T-cell (primary cell): ENCODE measurements around the gene SLC6A19. TPM values are rescaled to one million over a fixed set of nuclear protein-coding genes. Genes with fewer than 3 reads are reported as not detected.

ENCODE experiments used
- ATAC-seq, 4 experiments: fragments of 200-7000 bp in 3 of 4; fragments of 150-1000 bp in 1 of 4; cut with Tn5 transposase; replicated peaks in 1 of 4; 1 replicate in 3 of 4; 2 replicates in 1 of 4; pipeline ENCODE4 v1.10.0; 2021; ENCODE audit warnings: moderate library complexity in 3 of 4, mild to moderate bottlenecking in 2 of 4, moderate number of reproducible peaks in 1 of 4
- CTCF ChIA-PET, 2 donors: fragments of 300-600 bp; sonication (Branson Sonifier 250); formaldehyde crosslinking; loops; one replicate each; lab custom pipeline; 2022; ENCODE audit warnings: antibody characterized with exemption in 2 of 2; lab: Charles Lee
- POLR2A ChIA-PET, 2 donors: fragments of 300-600 bp; sonication (Branson Sonifier 250); formaldehyde crosslinking; loops; one replicate each; lab custom pipeline; 2022; ENCODE audit warnings: antibody characterized with exemption in 2 of 2; lab: Charles Lee
- DNase-seq, 35 experiments: peaks; one replicate each; pipeline versions ENCODE4 v3.0.0 to v3.0.0-alpha.2; 2013 to 2023
- H3K27ac ChIP-seq: one replicate; pipeline ENCODE4 v1.5.1; 2013; ENCODE audit warnings: low read length
- H3K27me3 ChIP-seq, 2 experiments: replicated peaks in 1 of 2; 1 replicate in 1 of 2; 2 replicates in 1 of 2; pipeline versions ENCODE4 v1.6.1 to v1.7.0; 2013; ENCODE audit warnings: low read length in 1 of 2, mixed read lengths in 1 of 2; ENCODE audit not compliant: control insufficient read depth in 2 of 2, insufficient read depth in 2 of 2; ENCODE audit errors: extremely low read depth in 1 of 2
- H3K36me3 ChIP-seq, 2 donors: 1 replicate in 1 of 2; 2 replicates in 1 of 2; pipeline versions ENCODE4 v1.6.1 to v1.7.0; 2013; ENCODE audit warnings: low read length in 1 of 2; ENCODE audit not compliant: control insufficient read depth in 2 of 2, insufficient read depth in 1 of 2; ENCODE audit errors: extremely low read depth in 1 of 2
- H3K4me1 ChIP-seq, 2 experiments: 1 replicate in 1 of 2; 2 replicates in 1 of 2; pipeline versions ENCODE4 v1.6.1 to v1.7.0; 2013; ENCODE audit warnings: low read length in 2 of 2, mixed read lengths in 1 of 2; ENCODE audit not compliant: insufficient read depth in 2 of 2, control insufficient read depth in 1 of 2; ENCODE audit errors: extremely low read depth in 1 of 2
- H3K4me3 ChIP-seq, 2 donors: 1 replicate in 1 of 2; 2 replicates in 1 of 2; pipeline versions ENCODE4 v1.5.1 to v1.7.0; 2013; ENCODE audit warnings: mild to moderate bottlenecking in 2 of 2, low read length in 1 of 2, moderate library complexity in 1 of 2; ENCODE audit not compliant: control insufficient read depth in 1 of 2; ENCODE audit errors: extremely low read depth in 1 of 2
- H3K9me3 ChIP-seq: 2 replicates; pipeline ENCODE4 v1.7.0; 2013
- H3K27ac Mint-ChIP-seq, 2 donors: one replicate each; pipeline ENCODE4 v1.8.0; 2020 to 2021; ENCODE audit warnings: mild to moderate bottlenecking in 2 of 2, mixed read lengths in 2 of 2
- H3K27me3 Mint-ChIP-seq, 2 donors: one replicate each; pipeline ENCODE4 v1.8.0; 2021 to 2022; ENCODE audit warnings: mixed read lengths in 2 of 2
- H3K36me3 Mint-ChIP-seq: one replicate; pipeline ENCODE4 v1.8.0; 2021; ENCODE audit warnings: mixed read lengths
- H3K4me1 Mint-ChIP-seq, 3 donors: one replicate each; pipeline ENCODE4 v1.8.0; 2020 to 2022; ENCODE audit warnings: mixed read lengths in 3 of 3, mild to moderate bottlenecking in 1 of 3
- H3K4me3 Mint-ChIP-seq, 3 donors: one replicate each; pipeline ENCODE4 v1.8.0; 2020 to 2022; ENCODE audit warnings: mild to moderate bottlenecking in 3 of 3, mixed read lengths in 3 of 3, moderate library complexity in 3 of 3
- H3K9me3 Mint-ChIP-seq, 3 donors: one replicate each; pipeline ENCODE4 v1.8.0; 2020 to 2022; ENCODE audit warnings: mixed read lengths in 3 of 3
- WGBS: methylation state at CpG from one replicate; pipeline ENCODE4 v1.1.5; 2013; ENCODE audit warnings: missing lambda C conversion rate; ENCODE audit not compliant: insufficient coverage; 5-methylcytosine and 5-hydroxymethylcytosine counted together
- total RNA-seq, 35 experiments: library from RNA in 6 of 35; stranded (reverse) in 6 of 35; fragments of 120-200 nt in 1 of 35; gene quantifications; one replicate each; pipeline versions ENCODE4 v1.2.1 to v1.2.4 and lab custom pipeline; 2013 to 2026

Gene SLC6A19
- total RNA-seq, 5 donors from 2014 or later (not counting 1 experiment from before 2014, with no cell fraction given) = 0.06 TPM; not detected in 4

GRCh38 chr5:1243487-1244130, 42.2 kb downstream of the SLC6A19 start:
- no peaks in the 10 kb centered on the region for H3K36me3 ChIP-seq
- H3K27ac Mint-ChIP-seq = no peak overlapping the region
- ChIA-PET POLR2A (no interaction called here), CTCF (interaction anchor here in 1 of 2 donors (0.6 kb wide), 1 partner anchor 20 kb away, joined by 3 read pairs; no protein-coding TSS in a partner anchor)
- H3K27me3 ChIP-seq = peaks cover 0 to 51% of the 10 kb centered on the region in 2 experiments
- no peaks in the 10 kb centered on the region for H3K4me1 Mint-ChIP-seq
- no peak overlapping the region for H3K4me3 Mint-ChIP-seq
- no peak overlapping the region for H3K27ac ChIP-seq
- H3K9me3 ChIP-seq = no peaks in the 10 kb centered on the region
- no peaks in the 10 kb centered on the region for H3K36me3 Mint-ChIP-seq
- H3K4me3 ChIP-seq = no peak overlapping the region
- ATAC-seq = peak in 1 of 4 experiments; percentile 15
- peaks cover 0 to 3% of the 10 kb centered on the region in 2 experiments for H3K4me1 ChIP-seq
- H3K27me3 Mint-ChIP-seq = peaks cover 0 to 14% of the 10 kb centered on the region in 2 donors
- 71% methylated on average over 24 of the region's 33 CpGs for WGBS
- DNase-seq = no peak
- H3K9me3 Mint-ChIP-seq = no peaks in the 10 kb centered on the region

- Histone ChIP-seq H3K4me1 (peaks cover 0 to 3% of the 10 kb centered on the region in 2 experiments), H3K4me3 (no peak overlapping the region), H3K9me3 (no peaks in the 10 kb centered on the region), H3K27ac (no peak overlapping the region), H3K36me3 (no peaks in the 10 kb centered on the region), H3K27me3 (peaks cover 0 to 52% of the 10 kb centered on the region in 2 experiments)
- DNase-seq (no peak), ATAC-seq (no peak)
- Mint-ChIP-seq H3K4me1 (no peaks in the 10 kb centered on the region), H3K4me3 (no peak overlapping the region), H3K9me3 (no peaks in the 10 kb centered on the region), H3K36me3 (no peaks in the 10 kb centered on the region), H3K27me3 (peaks cover 0 to 14% of the 10 kb centered on the region in 2 donors), H3K27ac (no peak overlapping the region)
- ChIA-PET CTCF (interaction anchor here in 1 of 2 donors (0.6 kb wide), 1 partner anchor 21 kb away, joined by 3 read pairs; no protein-coding TSS in a partner anchor), POLR2A (no interaction called here)
- 70% methylated on average over 21 of the region's 21 CpGs for WGBS
Observed at GRCh38 chr5:1244255-1244654, 42.9 kb downstream of the SLC6A19 start.

- Mint-ChIP-seq H3K36me3 (no peaks in the 10 kb centered on the region), H3K27ac (no peak overlapping the region), H3K9me3 (no peaks in the 10 kb centered on the region), H3K27me3 (peaks cover 0 to 14% of the 10 kb centered on the region in 2 donors), H3K4me1 (no peaks in the 10 kb centered on the region), H3K4me3 (no peak overlapping the region)
- ChIA-PET POLR2A (no interaction called here), CTCF (no interaction called here)
- no peak for ATAC-seq
- H3K27me3 ChIP-seq = peaks cover 0 to 52% of the 10 kb centered on the region in 2 experiments
- peaks cover 0 to 3% of the 10 kb centered on the region in 2 experiments for H3K4me1 ChIP-seq
- H3K36me3 ChIP-seq = no peaks in the 10 kb centered on the region
- no peaks in the 10 kb centered on the region for H3K9me3 ChIP-seq
- no peak for DNase-seq
- 52% methylated on average over 7 of the region's 10 CpGs for WGBS
- no peak overlapping the region for H3K27ac ChIP-seq
- no peak overlapping the region for H3K4me3 ChIP-seq
Observed at GRCh38 chr5:1244976-1245375, 43.6 kb downstream of the SLC6A19 start.

- no peaks in the 10 kb centered on the region for H3K36me3 ChIP-seq
- POLR2A ChIA-PET = no interaction called here
- no peak overlapping the region for H3K4me3 ChIP-seq
- Mint-ChIP-seq H3K27ac (no peak overlapping the region), H3K27me3 (peaks cover 0 to 14% of the 10 kb centered on the region in 2 donors), H3K36me3 (no peaks in the 10 kb centered on the region), H3K9me3 (no peaks in the 10 kb centered on the region), H3K4me1 (no peaks in the 10 kb centered on the region), H3K4me3 (no peak overlapping the region)
- DNase-seq = no peak
- H3K4me1 ChIP-seq = peaks cover 0 to 3% of the 10 kb centered on the region in 2 experiments
- WGBS = 35% methylated on average over 58 of the region's 58 CpGs
- no peaks in the 10 kb centered on the region for H3K9me3 ChIP-seq
- no peak for ATAC-seq
- no peak overlapping the region for H3K27ac ChIP-seq
- CTCF ChIA-PET = no interaction called here
- H3K27me3 ChIP-seq = peaks cover 0 to 55% of the 10 kb centered on the region in 2 experiments
Observed at GRCh38 chr5:1245905-1246576, 44.6 kb downstream of the SLC6A19 start.

- Histone ChIP-seq H3K27me3 (peaks cover 0 to 51% of the 10 kb centered on the region in 2 experiments), H3K9me3 (no peaks in the 10 kb centered on the region), H3K27ac (no peak overlapping the region), H3K4me3 (no peak overlapping the region), H3K4me1 (peaks cover 0 to 3% of the 10 kb centered on the region in 2 experiments), H3K36me3 (no peaks in the 10 kb centered on the region)
- Mint-ChIP-seq H3K27me3 (peaks cover 0 to 11% of the 10 kb centered on the region in 2 donors), H3K9me3 (no peaks in the 10 kb centered on the region), H3K27ac (no peak overlapping the region), H3K36me3 (no peaks in the 10 kb centered on the region), H3K4me3 (no peak overlapping the region), H3K4me1 (no peaks in the 10 kb centered on the region)
- 26% methylated on average over 42 of the region's 43 CpGs for WGBS
- DNase-seq = peak in 5 of 35 experiments; percentile 6 to 37 (median 18)
- ATAC-seq = no peak
- CTCF ChIA-PET = no interaction called here
- POLR2A ChIA-PET = no interaction called here
Observed at GRCh38 chr5:1246711-1247431, 45.5 kb downstream of the SLC6A19 start.

- ChIA-PET CTCF (no interaction called here), POLR2A (no interaction called here)
- Mint-ChIP-seq H3K36me3 (no peaks in the 10 kb centered on the region), H3K4me3 (no peak overlapping the region), H3K27ac (no peak overlapping the region), H3K9me3 (no peaks in the 10 kb centered on the region), H3K27me3 (peaks cover 0 to 11% of the 10 kb centered on the region in 2 donors), H3K4me1 (peaks cover 0 to 2% (median 0%) of the 10 kb centered on the region in 3 donors)
- DNase-seq (no peak), ATAC-seq (no peak)
- Histone ChIP-seq H3K27me3 (peaks cover 0 to 51% of the 10 kb centered on the region in 2 experiments), H3K4me3 (no peak overlapping the region), H3K36me3 (no peaks in the 10 kb centered on the region), H3K4me1 (peaks cover 0 to 3% of the 10 kb centered on the region in 2 experiments), H3K9me3 (no peaks in the 10 kb centered on the region), H3K27ac (no peak overlapping the region)
- 78% methylated on average over 4 of the region's 6 CpGs for WGBS
Observed at GRCh38 chr5:1247811-1248210, 46.4 kb downstream of the SLC6A19 start.
